HL-60/S4 treated with retinoic acid at 250 ng/mL for 4 days and 3 days (cell line): ENCODE measurements around the gene PMM1.
"Not testable (repeated sequence)": the region's sequence is repeated elsewhere in the genome, so short reads cannot be mapped to it uniquely, and the experiment has no call there.

ENCODE experiments used
- in situ Hi-C: fragments of 300-500 bp; cut with MboI; formaldehyde crosslinking; loops from 2 replicates; pipeline ENCODE4 v1.7.0; 2022; ENCODE audit warnings: low sequenced_read_pairs

Gene PMM1

DNA sequence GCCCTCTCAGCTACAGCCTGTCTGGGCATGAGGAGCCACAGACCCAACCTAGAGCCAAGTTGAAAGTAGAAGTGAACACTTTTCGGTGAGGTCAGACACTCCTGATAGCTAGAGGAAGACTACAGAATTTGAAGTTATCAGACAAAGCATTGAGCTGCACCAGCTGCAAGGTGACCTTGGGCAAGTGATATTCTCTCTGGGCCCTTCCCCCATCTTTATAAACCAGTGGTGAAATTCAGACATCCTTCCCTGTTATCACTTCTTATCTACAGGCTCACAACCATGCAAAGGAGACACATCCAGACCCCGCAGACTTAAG, 8.0 kb upstream of the PMM1 start:
- in situ Hi-C loops: no loop called here

DNA sequence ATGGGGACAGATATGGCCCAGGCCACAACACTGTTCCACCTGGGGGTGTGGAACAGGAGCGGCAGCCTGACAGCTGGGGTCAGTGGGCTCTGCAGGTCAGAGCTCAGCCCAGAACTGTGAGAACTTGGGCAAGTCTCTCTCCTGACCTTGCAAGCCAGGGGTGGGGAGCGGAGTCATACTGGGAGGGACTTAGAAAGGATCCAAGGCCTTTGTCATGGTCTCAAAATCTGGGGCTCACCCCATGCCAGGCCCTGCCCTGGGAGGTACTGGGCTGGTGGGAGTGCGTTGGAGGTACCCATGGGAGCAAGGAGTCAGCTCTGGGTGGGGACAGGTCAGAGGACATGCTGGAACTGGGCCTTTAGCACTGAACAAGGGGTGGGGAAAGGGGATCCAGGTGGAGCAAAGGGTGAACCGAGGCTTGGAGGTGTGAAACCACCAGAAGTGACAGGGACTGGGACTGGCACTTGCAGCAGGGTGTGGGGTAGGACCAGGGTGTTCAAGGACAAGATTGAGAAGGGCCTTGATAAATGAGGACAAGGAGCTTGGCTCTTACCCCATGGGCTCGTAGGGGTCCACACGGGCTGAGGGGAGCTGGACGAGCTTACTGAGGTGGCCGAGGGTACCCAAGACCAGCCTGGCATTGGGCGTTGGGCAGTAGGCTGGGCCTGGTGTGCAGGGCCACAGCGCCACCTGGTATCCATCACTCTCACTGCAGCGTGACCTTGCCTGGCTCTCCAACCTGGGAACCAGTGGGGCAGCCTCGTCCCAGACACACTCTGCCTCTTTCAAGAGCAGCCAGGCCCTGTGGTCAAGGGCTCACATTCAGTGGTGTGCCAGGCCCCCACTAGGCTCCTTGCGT, 7.4 kb upstream of the PMM1 start:
- in situ Hi-C loops: no loop called here

DNA sequence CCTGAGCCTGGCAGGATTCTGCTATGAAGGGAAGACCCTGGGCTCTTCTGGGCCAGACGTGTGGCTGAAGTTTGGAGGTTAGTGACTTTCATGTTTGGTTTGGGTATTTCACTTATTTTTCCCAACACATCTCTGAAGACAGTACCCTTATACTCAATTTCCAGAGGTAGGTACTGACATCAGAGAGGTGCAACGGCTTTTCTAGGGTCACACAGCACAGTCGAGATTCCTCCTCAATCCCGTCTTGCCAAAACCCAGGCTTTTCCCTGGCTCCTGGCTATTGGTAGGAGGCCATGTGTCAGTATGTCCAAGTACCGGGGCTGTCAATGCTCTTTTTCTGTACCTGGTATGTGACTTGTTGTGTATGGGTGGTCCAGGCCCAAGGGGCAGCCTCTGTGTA, 6.1 kb upstream of the PMM1 start:
- in situ Hi-C loops: no loop called here

DNA sequence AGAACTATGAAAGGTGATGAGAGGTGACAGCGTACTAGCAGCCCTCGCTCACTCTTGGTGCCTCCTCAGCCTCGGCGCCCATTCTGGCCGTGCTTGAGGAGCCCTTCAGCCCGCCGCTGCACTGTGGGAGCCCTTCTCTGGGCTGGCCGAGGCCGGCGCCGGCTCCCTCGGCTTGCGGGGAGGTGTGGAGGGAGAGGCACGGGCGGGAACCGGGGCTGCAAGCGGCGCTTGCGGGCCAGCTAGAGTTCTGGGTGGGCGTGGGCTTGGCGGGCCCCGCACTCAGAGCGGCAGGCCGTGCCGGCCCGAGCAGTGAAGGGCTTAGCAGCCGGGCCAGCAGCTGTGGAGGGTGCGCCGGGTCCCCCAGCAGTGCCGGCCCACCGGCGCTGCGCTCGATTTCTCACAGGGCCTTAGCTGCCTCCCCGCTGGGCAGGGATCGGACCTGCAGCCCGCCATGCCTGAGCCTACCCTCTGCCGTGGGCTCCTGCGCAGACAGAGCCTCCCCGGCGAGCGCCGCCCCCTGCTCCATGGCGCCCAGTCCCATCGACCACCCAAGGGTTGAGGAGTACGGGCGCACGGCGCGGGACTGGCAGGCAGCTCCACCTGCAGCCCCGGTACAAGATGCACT, 3.8 kb upstream of the PMM1 start:
- in situ Hi-C loops: not testable (repeated sequence)

DNA sequence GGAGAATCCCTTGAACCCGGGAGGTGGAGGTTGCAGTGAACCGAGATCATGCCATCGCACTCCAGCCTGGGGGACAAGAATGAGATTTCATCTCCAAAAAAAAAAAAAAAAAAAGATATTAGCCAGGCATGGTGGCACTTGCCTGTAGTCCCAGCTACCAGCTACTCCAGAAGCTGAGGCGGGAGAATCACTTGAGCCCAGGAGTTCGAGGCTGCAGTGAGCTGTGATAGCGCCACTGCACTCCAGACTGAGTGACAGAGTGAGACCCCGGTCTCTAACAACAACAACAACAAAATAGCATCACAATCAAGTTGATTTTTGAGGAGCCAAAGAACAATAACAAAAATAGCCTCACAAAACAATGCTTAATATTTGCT, 2.3 kb downstream of the PMM1 start:
- in situ Hi-C loops: no loop called here

DNA sequence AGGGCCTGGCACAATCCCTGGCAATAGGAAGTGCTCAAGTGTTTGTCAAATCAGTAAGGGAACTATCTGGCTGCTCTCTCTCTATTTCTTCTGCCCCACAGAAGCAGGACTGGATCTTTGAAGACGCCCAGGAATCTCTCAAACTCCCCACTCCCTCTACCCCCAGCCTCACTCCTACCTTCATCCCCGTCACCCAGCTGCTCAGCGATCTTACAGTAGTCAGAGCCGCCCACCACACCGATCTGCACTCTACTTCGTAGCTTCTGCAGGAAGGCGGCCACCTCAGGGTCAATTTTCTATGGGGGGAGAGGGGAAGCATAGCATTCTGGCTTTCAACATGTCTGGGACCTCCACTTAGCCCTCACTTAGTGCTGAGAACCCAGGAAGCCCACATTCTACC, 3.7 kb downstream of the PMM1 start:
- in situ Hi-C loops: no loop called here

DNA sequence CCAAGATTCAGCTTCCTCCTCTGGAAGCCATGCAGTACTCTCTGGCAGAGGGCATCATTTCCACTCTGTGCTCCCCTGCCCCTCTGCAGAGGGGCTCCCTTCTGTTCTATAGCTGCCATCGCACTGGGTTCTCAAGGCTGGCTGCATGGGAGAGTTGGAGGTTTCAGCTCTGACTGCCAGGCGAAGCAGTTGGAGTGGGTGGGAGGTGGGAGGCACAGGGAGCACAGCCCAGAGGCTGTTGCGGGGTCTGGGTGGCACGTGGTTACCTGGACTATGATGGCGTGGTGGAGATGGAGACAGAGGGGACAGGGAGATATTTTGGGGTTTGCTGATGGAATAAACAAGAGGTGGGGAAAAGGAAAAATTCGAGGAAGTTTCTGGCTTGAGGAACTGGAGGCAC, 4.8 kb downstream of the PMM1 start:
- in situ Hi-C loops: no loop called here

DNA sequence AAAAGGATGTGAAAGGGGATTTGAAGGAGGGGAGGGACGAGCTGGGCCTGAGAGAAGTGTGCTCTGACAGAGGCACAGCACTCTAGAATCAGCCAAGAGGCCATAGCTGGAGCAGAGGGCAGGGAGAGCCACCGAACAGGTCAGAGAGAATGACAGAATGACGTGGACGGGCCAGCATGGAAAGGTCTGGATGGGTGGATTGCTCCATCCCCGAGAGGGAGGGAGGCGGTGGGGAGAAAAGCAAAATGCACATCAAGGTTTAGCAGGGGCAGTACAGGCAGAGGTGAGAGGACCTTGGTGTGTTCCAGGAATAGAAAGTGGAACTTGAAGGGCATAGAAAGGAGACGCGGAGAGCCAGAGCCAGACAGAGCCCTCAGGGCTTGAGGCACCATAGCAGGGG, 6.9 kb downstream of the PMM1 start:
- in situ Hi-C loops: no loop called here

DNA sequence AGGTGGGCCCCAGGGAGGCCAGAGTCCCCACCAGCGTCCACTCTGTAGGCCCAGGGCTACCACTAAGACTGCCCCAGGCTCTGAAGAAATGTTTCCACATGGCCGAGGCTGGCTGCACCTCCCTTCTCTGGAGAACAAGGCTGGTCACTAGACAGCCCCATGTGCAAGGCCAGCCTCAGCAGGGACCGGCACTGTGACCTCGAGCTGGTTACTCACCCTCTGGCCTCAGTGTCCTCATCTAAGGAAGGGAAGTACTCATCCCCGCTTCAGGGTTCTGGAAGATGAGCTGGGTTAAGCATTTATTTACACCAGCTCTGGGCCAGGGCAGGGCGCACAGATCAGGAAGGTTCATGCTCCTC, 9.7 kb downstream of the PMM1 start:
- in situ Hi-C loops: no loop called here

DNA sequence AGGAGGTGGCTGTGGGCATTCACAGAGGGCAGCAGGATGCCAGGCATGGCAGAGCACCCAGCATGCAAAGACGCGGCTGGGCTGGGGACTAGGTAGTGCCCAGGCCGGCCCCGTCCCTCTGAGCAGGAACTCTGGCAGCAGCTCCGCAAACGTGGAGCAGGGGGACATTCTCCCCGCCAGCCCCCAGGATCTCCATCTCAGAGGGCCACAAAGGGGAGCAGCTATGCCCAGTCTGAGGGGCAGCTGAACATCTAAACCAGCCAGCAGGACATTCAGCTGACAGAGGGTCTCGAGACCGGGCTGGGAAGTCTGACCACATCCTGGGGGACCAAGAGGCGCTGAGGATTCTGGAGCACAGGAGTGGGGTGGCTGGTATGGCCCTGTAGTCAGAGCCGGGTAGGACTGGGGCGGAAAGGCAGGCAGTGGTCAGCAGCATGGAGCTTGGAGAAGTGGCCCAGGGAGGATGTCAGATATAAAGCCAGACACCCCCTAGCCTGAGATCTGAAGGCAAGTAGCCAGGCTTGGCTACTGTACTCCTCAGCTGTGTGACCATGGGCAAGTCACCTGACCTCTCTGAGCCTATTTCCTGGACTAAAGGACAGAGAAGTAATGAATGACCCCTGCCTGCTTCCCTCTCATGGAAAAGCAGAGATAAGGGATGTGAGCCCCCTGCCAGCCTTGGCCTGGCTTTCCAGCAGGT, 10.2 kb downstream of the PMM1 start:
- in situ Hi-C loops: no loop called here

DNA sequence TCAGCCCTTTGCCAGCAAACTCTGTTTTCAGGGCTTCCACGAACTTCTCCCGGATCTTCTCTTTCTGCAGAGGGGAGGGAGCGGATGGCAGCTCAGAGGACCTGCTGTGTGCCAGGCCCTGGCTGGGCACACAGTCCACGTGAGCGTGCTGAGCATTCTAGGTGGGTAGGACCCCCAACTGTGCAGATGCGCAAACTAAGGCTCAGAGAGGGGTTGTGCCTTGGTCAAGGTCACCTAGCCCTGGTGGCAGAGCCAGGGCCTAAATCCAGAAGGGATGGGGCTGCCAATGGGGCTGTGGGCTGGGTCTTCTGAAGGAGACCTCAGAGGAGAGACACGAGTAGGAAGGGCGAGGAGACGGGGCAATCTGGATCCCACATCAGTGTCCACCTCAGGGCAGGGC, 10.8 kb downstream of the PMM1 start:
- in situ Hi-C loops: no loop called here

DNA sequence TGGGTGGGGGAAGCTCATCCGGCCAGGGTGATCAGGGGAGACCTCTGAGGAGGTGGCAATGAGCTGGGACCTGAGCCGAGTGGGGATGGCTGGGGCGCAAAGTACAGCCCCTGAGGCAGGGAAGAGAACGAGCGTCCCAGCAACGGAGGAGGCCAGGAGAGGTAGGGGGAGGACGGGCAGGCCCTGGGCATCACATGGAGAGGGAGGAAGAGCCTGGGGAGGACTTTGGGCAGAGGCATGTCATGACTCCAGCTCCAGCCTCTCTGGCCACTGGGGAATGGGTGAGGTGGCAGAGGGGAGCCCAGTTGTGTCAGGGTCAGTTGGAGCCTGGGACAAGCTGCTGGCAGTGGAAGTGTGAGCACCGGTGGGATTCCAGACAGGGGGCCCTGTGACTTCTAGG, 11.5 kb downstream of the PMM1 start:
- in situ Hi-C loops: no loop called here

DNA sequence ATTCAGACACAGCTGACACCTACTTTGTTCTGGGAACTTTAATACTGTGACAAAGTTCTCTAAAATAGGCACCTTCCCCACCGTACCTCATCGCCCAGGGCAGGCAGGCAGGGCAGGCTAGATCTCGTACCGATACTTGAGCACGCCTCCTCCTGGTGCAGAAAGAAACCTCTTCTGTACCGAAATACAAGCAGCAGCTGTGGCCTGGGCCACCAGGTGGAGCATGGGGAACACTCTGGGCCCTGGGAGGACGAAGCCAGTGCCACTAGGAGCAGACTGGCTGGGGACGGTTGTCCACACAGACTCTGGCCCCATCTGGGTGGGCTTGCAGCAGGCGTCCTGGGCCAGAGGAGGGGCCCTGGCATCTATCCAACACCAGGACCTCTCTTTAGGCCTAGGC, 12.8 kb downstream of the PMM1 start:
- in situ Hi-C loops: no loop called here

DNA sequence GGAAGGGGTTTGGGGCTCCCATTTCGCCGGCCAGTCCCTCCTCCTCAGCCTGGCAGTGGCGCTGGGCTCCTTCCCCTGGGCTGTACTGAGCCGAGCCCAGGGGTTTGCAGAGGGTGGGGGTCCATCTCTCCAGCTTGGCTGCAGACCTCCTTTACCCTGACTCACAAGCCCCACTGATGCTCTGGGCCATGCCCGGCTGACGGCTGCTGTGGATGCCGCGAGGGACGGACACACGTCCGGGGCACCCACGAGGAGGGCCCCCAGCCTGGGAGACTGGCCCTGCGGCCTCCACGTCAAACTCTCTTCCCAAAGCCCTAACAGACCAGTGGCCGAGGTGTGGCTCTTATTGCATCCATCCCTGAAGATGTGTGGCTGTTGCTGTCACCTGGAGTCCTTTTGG, 14.1 kb downstream of the PMM1 start:
- in situ Hi-C loops: no loop called here

DNA sequence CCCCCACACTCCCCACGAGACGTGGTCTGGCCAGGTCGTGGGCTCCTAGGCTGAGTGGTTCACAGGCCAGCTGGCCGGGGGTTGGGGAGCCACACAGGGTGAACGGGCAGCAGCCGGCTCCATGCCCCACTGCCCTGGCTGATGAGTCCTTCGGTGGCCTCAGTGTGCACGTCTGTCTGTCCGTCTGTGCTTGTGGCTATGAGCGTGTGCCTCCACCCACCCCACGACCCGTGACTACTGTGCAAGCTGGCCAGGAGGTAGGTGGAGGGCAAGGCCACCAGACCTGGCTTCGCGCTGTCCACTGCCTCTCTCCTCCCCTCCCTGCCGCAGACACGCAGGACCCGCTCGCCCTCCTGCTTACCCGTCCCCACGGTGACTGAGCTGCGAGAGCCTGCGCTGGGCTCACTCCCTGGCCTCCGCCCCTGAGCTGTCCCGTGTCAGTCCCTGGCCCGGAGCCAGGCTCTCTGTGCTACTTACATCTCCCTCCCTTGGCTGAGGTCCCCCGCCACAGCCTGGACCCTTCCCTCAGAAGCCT, 14.7 kb downstream of the PMM1 start:
- in situ Hi-C loops: no loop called here

DNA sequence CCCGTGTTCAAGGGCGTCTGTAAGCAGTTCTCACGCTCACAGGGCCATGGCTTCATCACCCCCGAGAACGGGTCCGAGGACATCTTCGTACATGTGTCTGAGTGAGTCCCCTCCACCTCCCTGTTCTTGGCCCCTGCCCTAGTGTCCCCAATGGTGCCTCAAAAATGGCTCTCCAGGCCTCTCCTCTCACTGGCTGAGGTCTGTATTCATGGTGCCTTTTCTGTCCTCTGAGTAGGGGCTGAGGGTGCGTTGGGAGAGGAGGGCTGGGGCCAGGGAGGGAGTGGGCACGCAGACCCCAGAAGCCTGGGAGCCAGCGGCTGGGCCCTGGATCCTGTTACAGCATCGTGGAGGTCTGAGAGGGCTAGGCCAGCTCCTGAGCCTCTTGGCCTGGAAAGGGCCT, 16.0 kb downstream of the PMM1 start:
- in situ Hi-C loops: no loop called here

DNA sequence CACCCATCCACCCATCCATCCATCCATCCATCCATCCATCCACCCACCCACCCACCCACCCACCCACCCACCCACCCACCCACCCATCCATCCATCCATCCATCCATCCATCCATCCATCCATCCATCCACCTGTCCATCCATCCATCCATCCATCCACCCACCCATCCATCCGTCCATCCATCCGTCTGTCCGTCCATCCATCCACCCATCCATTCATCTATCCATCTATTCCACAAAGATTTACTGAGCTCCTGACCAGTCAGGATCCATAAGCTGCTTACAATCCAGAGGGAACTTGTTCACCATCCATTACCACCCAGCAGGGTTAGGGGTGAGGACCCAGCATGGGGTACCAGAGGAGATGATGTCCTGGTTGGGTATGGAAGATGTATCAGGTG, 17.3 kb downstream of the PMM1 start:
- in situ Hi-C loops: not testable (repeated sequence)

DNA sequence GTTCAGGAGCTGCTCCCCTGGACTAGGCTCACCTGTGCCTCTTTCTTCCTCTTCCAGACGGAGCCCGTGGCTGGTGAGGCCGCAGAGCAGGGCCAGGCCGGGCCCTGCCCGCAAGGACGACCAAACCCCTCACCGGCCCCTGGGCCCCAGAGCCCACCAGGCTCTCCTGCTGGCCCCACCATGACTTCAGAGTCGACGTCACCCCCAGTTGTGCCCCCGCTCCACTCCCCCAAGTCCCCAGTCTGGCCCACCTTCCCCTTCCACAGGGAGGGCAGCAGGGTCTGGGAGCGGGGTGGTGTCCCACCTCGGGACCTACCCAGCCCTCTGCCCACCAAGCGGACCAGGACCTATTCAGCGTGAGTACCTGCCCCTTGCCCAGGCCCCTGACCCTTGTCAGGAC, 17.9 kb downstream of the PMM1 start:
- in situ Hi-C loops: no loop called here

DNA sequence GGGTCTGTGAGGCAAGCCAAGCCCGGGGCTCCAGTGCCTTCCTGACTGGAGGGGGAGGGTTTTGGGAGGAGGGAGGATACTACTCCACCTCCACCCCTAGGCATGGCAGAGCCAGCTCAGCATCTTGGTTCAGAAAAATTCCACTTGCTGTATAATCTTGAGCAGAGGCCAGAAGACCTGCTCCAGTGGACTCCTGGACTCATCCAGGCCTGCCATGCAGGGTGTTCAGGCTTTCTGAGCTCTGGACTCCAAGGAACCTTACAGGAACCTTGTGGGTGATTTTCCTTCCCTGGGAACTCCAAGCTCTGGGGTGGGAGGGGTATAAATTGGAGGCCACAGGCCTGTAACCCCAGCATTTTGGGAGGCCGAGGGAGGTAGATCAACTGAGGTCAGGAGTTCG, 19.4 kb downstream of the PMM1 start:
- in situ Hi-C loops: no loop called here

DNA sequence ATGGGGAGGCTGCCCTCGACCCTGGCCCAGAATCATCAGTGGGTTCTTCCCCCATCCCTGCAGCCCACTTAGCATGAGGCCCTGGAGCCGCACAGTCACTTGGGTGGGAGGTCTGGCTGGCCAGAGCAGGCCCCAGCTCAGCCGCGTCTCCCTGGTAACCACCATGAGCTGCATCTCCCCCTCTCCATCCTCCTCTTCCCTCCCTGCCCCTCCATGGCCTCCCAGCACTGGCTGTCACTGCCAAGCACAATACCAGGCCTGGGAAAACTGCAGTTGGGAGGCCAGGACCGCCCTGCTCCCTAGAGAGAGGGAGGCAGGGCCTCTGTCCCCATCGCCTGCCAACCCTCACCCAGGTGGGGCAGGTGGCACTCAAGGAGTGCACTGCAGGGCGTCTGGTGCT, 20.8 kb downstream of the PMM1 start:
- in situ Hi-C loops: no loop called here

DNA sequence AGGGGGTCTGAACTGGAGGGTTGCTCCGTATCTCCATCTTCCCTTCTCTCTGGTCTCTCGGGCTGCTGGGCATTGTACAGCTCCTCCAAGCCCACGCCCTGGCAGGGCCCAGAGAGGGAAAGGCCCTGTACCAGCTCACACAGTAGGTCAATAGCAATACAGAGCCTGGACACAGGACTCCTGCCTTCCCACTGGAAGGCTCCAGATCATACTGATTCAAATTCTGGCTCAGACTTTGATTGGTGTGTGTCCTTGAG, 22.2 kb downstream of the PMM1 start:
- in situ Hi-C loops: no loop called here

DNA sequence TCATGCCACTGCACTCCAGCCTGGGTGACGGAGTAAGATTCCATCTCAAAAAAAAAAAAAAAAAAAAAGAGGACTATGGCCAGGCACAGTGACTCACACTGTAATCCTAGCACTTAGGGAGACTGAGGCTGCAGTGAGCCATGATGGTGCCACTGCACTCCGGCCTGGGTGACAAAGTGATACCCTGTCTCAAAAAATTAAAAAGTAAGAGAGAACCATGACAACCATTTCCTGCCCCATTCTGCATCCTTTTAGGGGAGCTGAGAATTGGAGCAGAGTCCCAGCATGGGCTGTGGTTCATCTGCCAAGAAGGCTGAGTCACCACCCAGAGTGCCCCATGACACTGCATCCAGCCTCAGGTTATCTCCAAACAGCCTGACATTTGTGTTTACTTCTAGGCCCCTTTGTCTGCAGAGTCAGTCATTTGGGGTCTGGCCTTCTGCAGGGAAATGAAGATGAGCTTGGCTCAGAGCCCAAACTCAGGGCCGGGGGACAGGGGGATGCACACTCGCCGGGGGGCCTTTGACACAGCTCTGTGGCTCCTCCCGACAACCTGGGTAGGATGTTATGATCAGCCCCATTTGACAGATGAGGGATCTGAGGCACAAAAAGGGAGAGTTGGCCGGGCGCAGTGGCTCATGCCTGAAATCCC, 24.1 kb downstream of the PMM1 start:
- in situ Hi-C loops: no loop called here
